ENCODE data around the gene MCTP1.

DNA sequence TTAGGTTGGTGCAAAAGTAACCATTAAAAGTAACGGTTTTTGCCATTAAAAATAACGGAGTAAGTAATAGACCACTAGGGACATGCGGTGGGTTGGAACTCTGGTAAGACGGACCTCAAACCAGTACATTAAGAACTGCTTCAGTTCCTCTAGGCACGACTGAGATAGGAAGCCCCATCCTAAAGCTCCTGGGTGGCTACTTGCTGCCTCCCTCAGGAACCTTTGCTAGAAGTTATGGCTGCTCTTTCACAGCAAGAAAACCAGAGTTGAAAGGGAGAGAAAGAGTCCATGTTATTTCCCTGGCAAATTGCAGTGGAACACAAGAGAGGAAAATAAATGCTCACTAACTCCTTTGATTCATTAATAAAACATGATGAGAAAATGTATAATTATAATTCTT lies 47.6 kb downstream of the MCTP1 start:
- TF ChIP-seq, protein P1, sequence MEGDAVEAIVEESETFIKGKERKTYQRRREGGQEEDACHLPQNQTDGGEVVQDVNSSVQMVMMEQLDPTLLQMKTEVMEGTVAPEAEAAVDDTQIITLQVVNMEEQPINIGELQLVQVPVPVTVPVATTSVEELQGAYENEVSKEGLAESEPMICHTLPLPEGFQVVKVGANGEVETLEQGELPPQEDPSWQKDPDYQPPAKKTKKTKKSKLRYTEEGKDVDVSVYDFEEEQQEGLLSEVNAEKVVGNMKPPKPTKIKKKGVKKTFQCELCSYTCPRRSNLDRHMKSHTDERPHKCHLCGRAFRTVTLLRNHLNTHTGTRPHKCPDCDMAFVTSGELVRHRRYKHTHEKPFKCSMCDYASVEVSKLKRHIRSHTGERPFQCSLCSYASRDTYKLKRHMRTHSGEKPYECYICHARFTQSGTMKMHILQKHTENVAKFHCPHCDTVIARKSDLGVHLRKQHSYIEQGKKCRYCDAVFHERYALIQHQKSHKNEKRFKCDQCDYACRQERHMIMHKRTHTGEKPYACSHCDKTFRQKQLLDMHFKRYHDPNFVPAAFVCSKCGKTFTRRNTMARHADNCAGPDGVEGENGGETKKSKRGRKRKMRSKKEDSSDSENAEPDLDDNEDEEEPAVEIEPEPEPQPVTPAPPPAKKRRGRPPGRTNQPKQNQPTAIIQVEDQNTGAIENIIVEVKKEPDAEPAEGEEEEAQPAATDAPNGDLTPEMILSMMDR (IDR thresholded peaks at IDR 0.05) = no peak; the same call in 1 of the 2 replicates
- TF ChIP-seq ZFX (IDR thresholded peaks at IDR 0.05; ENCODE audit: borderline replicate concordance) = no peak
